ENCODE data around the gene EPHB2. TPM values are rescaled to one million over a fixed set of nuclear protein-coding genes. Genes with fewer than 3 reads are reported as not detected.
"Not testable (repeated sequence)": the region's sequence is repeated elsewhere in the genome, so short reads cannot be mapped to it uniquely, and the experiment has no call there.

Gene EPHB2
- total and polyA plus RNA-seq, 3 experiments from 2014 or later, result 0.22 to 0.33 TPM; not detected in 1

GRCh38 chr1:22837332-22837731, 126.7 kb downstream of the EPHB2 start:
- Mint-ChIP-seq H3K27ac (peak overlapping the region in 1 of 8 donors; percentile 36), H3K4me3 (no peak overlapping the region), H3K36me3 (no peaks in the 10 kb centered on the region), H3K9me3 (no peaks in the 10 kb centered on the region), H3K4me1 (no peaks in the 10 kb centered on the region), H3K27me3 (peaks cover 22 to 24% of the 10 kb centered on the region in 2 donors)
- ChIA-PET CTCF (interaction anchor here (1.1 kb wide), 1 partner anchor 11 kb away, joined by 3 read pairs; no protein-coding TSS in a partner anchor), POLR2A (no interaction called here)
- Histone ChIP-seq H3K4me3 (ENCODE audit: low read length) (no peak overlapping the region), H3K27me3 (ENCODE audit: insufficient read depth, low read length, poor library complexity, severe bottlenecking) (no peaks in the 10 kb centered on the region), H3K36me3 (ENCODE audit: insufficient read depth, low read length) (no peaks in the 10 kb centered on the region), H3K27ac (ENCODE audit: low read depth, low read length) (no peak overlapping the region), H3K9me3 (ENCODE audit: low read length) (no peaks in the 10 kb centered on the region), H3K4me1 (ENCODE audit: insufficient read depth, low read length) (no peaks in the 10 kb centered on the region)
- no peak for DNase-seq

DNA sequence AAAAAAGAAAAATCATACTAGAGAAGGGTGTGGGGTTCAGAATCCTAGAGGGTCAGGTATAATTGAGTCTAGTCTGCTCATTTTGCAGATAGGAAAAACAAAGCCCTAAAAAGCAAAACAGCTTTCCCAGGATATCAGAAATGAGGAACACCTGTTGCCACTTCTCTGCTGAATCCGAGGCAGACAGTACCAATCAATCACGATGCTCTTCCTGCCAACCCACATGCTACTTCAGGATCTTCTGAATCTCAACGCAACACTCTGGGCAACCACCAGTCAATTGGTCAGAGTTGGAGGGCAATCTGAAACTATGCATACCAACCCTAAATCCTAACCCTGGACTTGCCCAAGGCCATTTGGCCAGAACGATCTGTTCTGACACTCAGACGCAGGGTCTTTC, 128.3 kb downstream of the EPHB2 start:
- Histone ChIP-seq H3K4me1 (ENCODE audit: insufficient read depth, low read length) (no peaks in the 10 kb centered on the region), H3K9me3 (ENCODE audit: low read length) (no peaks in the 10 kb centered on the region), H3K4me3 (ENCODE audit: low read length) (no peak overlapping the region), H3K36me3 (ENCODE audit: insufficient read depth, low read length) (no peaks in the 10 kb centered on the region), H3K27me3 (ENCODE audit: insufficient read depth, low read length, poor library complexity, severe bottlenecking) (no peaks in the 10 kb centered on the region), H3K27ac (ENCODE audit: low read depth, low read length) (no peak overlapping the region)
- no peak overlapping the region for H3K27ac Mint-ChIP-seq
- no peak for DNase-seq
- POLR2A ChIA-PET, result no interaction called here
- H3K27me3 Mint-ChIP-seq, result peaks cover 10 to 33% of the 10 kb centered on the region in 2 donors
- CTCF ChIA-PET, result no interaction called here
- H3K9me3 Mint-ChIP-seq, result no peaks in the 10 kb centered on the region
- H3K4me1 Mint-ChIP-seq, result no peaks in the 10 kb centered on the region
- no peaks in the 10 kb centered on the region for H3K36me3 Mint-ChIP-seq
- no peak overlapping the region for H3K4me3 Mint-ChIP-seq

DNA sequence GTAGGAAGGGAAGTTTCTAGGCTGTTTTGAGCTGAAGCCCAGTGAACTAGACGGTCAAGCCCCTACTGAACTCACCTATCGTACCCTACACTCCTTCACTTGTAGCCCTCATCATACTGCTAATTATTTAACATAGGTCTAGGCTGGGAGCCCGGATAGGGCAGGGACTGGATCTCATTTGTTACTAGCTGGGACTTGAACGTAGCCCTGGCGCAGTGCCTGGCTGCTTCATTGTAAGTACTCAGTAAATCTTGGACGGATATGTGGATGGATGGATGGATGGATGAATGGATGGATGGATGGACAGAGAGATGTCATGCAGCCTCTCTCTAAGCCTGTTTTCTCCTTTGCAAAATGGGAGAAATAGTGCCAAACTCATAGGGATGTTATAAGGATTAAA, 129.2 kb downstream of the EPHB2 start:
- H3K4me1 Mint-ChIP-seq, result no peaks in the 10 kb centered on the region
- CTCF ChIA-PET, result no interaction called here
- H3K36me3 ChIP-seq (ENCODE audit: insufficient read depth, low read length), result no peaks in the 10 kb centered on the region
- H3K9me3 ChIP-seq (ENCODE audit: low read length), result no peaks in the 10 kb centered on the region
- H3K9me3 Mint-ChIP-seq, result no peaks in the 10 kb centered on the region
- no peaks in the 10 kb centered on the region for H3K36me3 Mint-ChIP-seq
- no peak for DNase-seq
- no peaks in the 10 kb centered on the region for H3K4me1 ChIP-seq (ENCODE audit: insufficient read depth, low read length)
- H3K27ac ChIP-seq (ENCODE audit: low read depth, low read length), result no peak overlapping the region
- no peak overlapping the region for H3K27ac Mint-ChIP-seq
- H3K27me3 ChIP-seq (ENCODE audit: insufficient read depth, low read length, poor library complexity, severe bottlenecking), result no peaks in the 10 kb centered on the region
- H3K4me3 ChIP-seq (ENCODE audit: low read length), result no peak overlapping the region
- POLR2A ChIA-PET, result no interaction called here
- H3K4me3 Mint-ChIP-seq, result no peak overlapping the region
- peaks cover 15 to 36% of the 10 kb centered on the region in 2 donors for H3K27me3 Mint-ChIP-seq

DNA sequence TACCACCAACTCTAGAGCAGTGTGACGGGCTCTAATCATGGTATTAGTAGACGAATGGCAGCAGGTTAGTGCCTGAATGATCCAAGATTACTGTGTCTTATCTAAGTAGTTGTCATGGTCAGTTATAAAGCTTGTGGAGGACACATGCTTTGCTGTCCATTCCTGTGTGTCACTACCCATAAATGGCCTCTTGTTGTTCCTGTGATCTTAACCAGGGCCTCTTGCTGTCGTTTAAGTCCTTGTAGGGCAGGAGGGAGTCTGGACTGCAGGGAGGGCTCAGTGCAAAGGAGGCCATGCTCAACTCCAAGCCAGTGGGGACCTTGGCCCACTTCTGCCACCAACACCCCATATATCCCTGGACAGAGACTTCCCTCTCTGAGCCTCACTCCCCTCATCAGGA, 130.5 kb downstream of the EPHB2 start:
- CTCF ChIA-PET, result no interaction called here
- Histone ChIP-seq H3K9me3 (ENCODE audit: low read length) (no peaks in the 10 kb centered on the region), H3K4me1 (ENCODE audit: insufficient read depth, low read length) (no peaks in the 10 kb centered on the region), H3K27me3 (ENCODE audit: insufficient read depth, low read length, poor library complexity, severe bottlenecking) (no peaks in the 10 kb centered on the region), H3K27ac (ENCODE audit: low read depth, low read length) (no peak overlapping the region), H3K36me3 (ENCODE audit: insufficient read depth, low read length) (no peaks in the 10 kb centered on the region), H3K4me3 (ENCODE audit: low read length) (no peak overlapping the region)
- POLR2A ChIA-PET, result no interaction called here
- no peaks in the 10 kb centered on the region for H3K9me3 Mint-ChIP-seq
- DNase-seq, result no peak
- no peaks in the 10 kb centered on the region for H3K4me1 Mint-ChIP-seq
- H3K27me3 Mint-ChIP-seq, result peaks cover 10 to 42% of the 10 kb centered on the region in 2 donors
- no peak overlapping the region for H3K4me3 Mint-ChIP-seq
- H3K36me3 Mint-ChIP-seq, result no peaks in the 10 kb centered on the region
- no peak overlapping the region for H3K27ac Mint-ChIP-seq

DNA sequence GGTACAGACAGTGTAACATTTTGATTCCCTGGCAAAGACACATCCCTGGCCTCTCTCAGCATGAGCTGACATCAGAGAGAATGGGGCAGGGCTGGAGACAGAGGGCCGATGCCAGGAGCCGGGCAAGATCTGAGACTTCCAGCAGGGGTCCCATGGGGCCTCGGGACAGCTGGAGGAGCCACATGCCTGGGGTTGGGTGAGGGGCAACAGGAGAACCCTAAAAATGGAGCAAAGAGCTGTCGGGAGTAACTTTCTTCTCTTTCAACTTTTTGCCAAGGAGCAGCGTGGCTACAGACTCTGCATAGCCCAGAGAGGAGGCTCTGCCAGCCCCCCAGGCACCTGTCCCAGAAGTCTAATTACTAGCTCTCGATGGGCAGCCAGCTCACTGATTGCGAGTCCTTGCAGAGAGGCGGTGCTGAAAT, 131.2 kb downstream of the EPHB2 start:
- Histone ChIP-seq H3K9me3 (ENCODE audit: low read length) (no peaks in the 10 kb centered on the region), H3K4me1 (ENCODE audit: insufficient read depth, low read length) (no peaks in the 10 kb centered on the region), H3K27me3 (ENCODE audit: insufficient read depth, low read length, poor library complexity, severe bottlenecking) (no peaks in the 10 kb centered on the region), H3K4me3 (ENCODE audit: low read length) (no peak overlapping the region), H3K36me3 (ENCODE audit: insufficient read depth, low read length) (no peaks in the 10 kb centered on the region), H3K27ac (ENCODE audit: low read depth, low read length) (no peak overlapping the region)
- CTCF ChIA-PET, result no interaction called here
- H3K27ac Mint-ChIP-seq, result no peak overlapping the region
- H3K36me3 Mint-ChIP-seq, result no peaks in the 10 kb centered on the region
- no peak overlapping the region for H3K4me3 Mint-ChIP-seq
- no peaks in the 10 kb centered on the region for H3K9me3 Mint-ChIP-seq
- peaks cover 10 to 42% of the 10 kb centered on the region in 2 donors for H3K27me3 Mint-ChIP-seq
- POLR2A ChIA-PET, result no interaction called here
- no peak for DNase-seq
- H3K4me1 Mint-ChIP-seq, result no peaks in the 10 kb centered on the region

DNA sequence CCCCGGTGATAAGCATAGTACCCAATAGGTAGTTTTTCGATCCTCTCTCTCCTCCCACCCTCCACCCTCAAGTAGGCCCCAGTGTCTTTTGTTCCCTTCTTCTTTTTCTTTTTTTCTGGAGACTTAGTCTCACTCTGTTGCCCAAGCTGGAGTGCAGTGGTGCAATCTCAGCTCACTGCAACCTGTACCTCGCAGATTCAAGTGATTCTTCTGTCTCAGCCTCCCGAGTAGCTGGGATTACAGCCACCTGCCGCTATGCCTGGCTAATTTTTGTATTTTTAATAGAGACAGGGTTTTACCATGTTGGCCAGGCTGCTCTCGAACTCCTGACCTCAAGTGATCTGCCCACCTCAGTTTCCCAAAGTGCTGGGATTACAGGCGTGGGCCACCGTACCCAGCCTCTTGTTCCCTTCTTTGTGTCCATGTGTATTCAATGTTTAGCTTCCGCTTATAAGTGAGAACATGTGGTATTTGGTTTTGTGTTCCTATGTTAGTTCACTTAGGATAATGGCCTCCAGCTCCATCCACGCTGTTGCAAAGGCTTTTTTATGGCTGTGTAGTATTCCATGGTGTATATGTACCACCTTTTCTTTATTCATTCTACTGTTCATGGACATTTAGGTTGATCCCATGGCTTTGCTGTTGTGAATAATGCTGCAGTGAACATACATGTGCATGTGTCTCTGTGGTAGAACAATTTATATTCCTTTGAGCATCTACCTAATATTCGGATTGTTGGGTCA, 133.0 kb downstream of the EPHB2 start:
- CTCF ChIA-PET; H3K27me3 ChIP-seq (ENCODE audit: insufficient read depth, low read length, poor library complexity, severe bottlenecking); H3K9me3 ChIP-seq (ENCODE audit: low read length); DNase-seq; POLR2A ChIA-PET; H3K27ac ChIP-seq (ENCODE audit: low read depth, low read length); H3K27ac Mint-ChIP-seq; H3K36me3 ChIP-seq (ENCODE audit: insufficient read depth, low read length); H3K4me1 ChIP-seq (ENCODE audit: insufficient read depth, low read length); H3K4me3 Mint-ChIP-seq; H3K9me3 Mint-ChIP-seq; H3K36me3 Mint-ChIP-seq; H3K4me3 ChIP-seq (ENCODE audit: low read length); H3K4me1 Mint-ChIP-seq: not testable (repeated sequence)
- peaks cover 16 to 49% of the 10 kb centered on the region in 2 donors for H3K27me3 Mint-ChIP-seq

- Mint-ChIP-seq H3K27ac (no peak overlapping the region), H3K4me1 (no peaks in the 10 kb centered on the region), H3K4me3 (no peak overlapping the region), H3K27me3 (peaks cover 20 to 55% of the 10 kb centered on the region in 2 donors), H3K36me3 (no peaks in the 10 kb centered on the region), H3K9me3 (no peaks in the 10 kb centered on the region)
- no peak overlapping the region for H3K27ac ChIP-seq (ENCODE audit: low read depth, low read length)
- no peak for DNase-seq
- POLR2A ChIA-PET, result no interaction called here
- H3K4me1 ChIP-seq (ENCODE audit: insufficient read depth, low read length), result no peaks in the 10 kb centered on the region
- H3K27me3 ChIP-seq (ENCODE audit: insufficient read depth, low read length, poor library complexity, severe bottlenecking), result peaks cover 3% of the 10 kb centered on the region
- H3K36me3 ChIP-seq (ENCODE audit: insufficient read depth, low read length), result no peaks in the 10 kb centered on the region
- H3K9me3 ChIP-seq (ENCODE audit: low read length), result no peaks in the 10 kb centered on the region
- CTCF ChIA-PET, result no interaction called here
- H3K4me3 ChIP-seq (ENCODE audit: low read length), result no peak overlapping the region
These were observed 134.0 kb downstream of the EPHB2 start for GRCh38 chr1:22844621-22845020.

GRCh38 chr1:22845398-22845935, 134.8 kb downstream of the EPHB2 start:
- POLR2A ChIA-PET, result no interaction called here
- H3K27ac Mint-ChIP-seq, result peak overlapping the region in 1 of 8 donors; percentile 88
- no peaks in the 10 kb centered on the region for H3K4me1 Mint-ChIP-seq
- no peak overlapping the region for H3K4me3 ChIP-seq (ENCODE audit: low read length)
- no peaks in the 10 kb centered on the region for H3K4me1 ChIP-seq (ENCODE audit: insufficient read depth, low read length)
- H3K9me3 ChIP-seq (ENCODE audit: low read length), result no peaks in the 10 kb centered on the region
- no peak for DNase-seq
- CTCF ChIA-PET, result no interaction called here
- H3K27me3 Mint-ChIP-seq, result peaks cover 20 to 57% of the 10 kb centered on the region in 2 donors
- no peaks in the 10 kb centered on the region for H3K36me3 ChIP-seq (ENCODE audit: insufficient read depth, low read length)
- no peaks in the 10 kb centered on the region for H3K36me3 Mint-ChIP-seq
- H3K27ac ChIP-seq (ENCODE audit: low read depth, low read length), result no peak overlapping the region
- no peaks in the 10 kb centered on the region for H3K9me3 Mint-ChIP-seq
- no peak overlapping the region for H3K4me3 Mint-ChIP-seq
- H3K27me3 ChIP-seq (ENCODE audit: insufficient read depth, low read length, poor library complexity, severe bottlenecking), result peaks cover 3% of the 10 kb centered on the region
